HFFc6 (cell line): ENCODE results near the gene DEDD2. TPM values are rescaled to one million over a fixed set of nuclear protein-coding genes. Genes with fewer than 3 reads are reported as not detected.
"Not testable (repeated sequence)": the region's sequence is repeated elsewhere in the genome, so short reads cannot be mapped to it uniquely, and the experiment has no call there.

ENCODE experiments used
- DNase-seq: peaks from one replicate; pipeline ENCODE4 v3.0.0-alpha.2; 2018
- H3K27ac Mint-ChIP-seq: 2 replicates; pipeline ENCODE4 v1.8.0; 2020; ENCODE audit warnings: mild to moderate bottlenecking, mixed read lengths
- H3K27me3 Mint-ChIP-seq: 2 replicates; pipeline ENCODE4 v1.8.0; 2021; ENCODE audit warnings: mild to moderate bottlenecking, moderate library complexity, mixed read lengths; ENCODE audit not compliant: insufficient read depth
- H3K36me3 Mint-ChIP-seq: 2 replicates; pipeline ENCODE4 v1.8.0; 2021; ENCODE audit warnings: low read depth, mixed read lengths
- H3K4me1 Mint-ChIP-seq: 2 replicates; pipeline ENCODE4 v1.8.0; 2020; ENCODE audit warnings: low read depth, mixed read lengths
- H3K4me3 Mint-ChIP-seq: 2 replicates; pipeline ENCODE4 v1.8.0; 2020; ENCODE audit warnings: mild to moderate bottlenecking, moderate library complexity, mixed read lengths
- H3K9me3 Mint-ChIP-seq: 2 replicates; pipeline ENCODE4 v1.8.0; 2020; ENCODE audit warnings: mild to moderate bottlenecking, mixed read lengths
- CTCF ChIP-seq: fragments of 200-600 bp; sonication (generic); IDR thresholded peaks from 2 replicates; pipeline ENCODE4 v1.5.0; 2021; ENCODE audit warnings: antibody characterized with exemption, mild to moderate bottlenecking
- long read RNA-seq: library from polyadenylated mRNA; unstranded; transcript quantifications from one replicate; pipeline ENCODE4 v2.0.0, GENCODE V29; 2019
- total RNA-seq, 6 experiments: library from RNA; stranded (reverse); fragmentation: NEBNext Ultra II Directional; extraction: Animal tissue kit (Norgen Biotek cat#: 25700); gene quantifications; 2 replicates in 1 of 6; 3 replicates in 5 of 6; pipeline ENCODE4 v1.2.3, GENCODE V29; 2021

Gene DEDD2
- total RNA-seq: 10 to 100 TPM; 19.2 to 24.9 (median 20.2) TPM
- long read RNA-seq, transcript DEDD2-203 (4 exons, 1,586 nt): minor isoform, 10 of 41 reads
- long read RNA-seq, transcript DEDD2-205 (5 exons, 1,183 nt): major isoform, 21 of 41 reads
- long read RNA-seq, partial matches to known transcripts: 1 of 41 reads
- long read RNA-seq, other reads (novel, unspliced or antisense): 6 of 41 reads

GRCh38 chr19:42217520-42218437 lies at the start of gene DEDD2:
Gene DEDD2, minus strand, starts transcription at chr19:42217677. Its CDS starts 670 bp downstream, at chr19:42217007.
- H3K4me3 Mint-ChIP-seq: peak within 1 kb of the TSS; percentile 96
- peaks cover 48% of the 10 kb centered on the region for H3K4me1 Mint-ChIP-seq
- TF ChIP-seq CTCF: no peak
- peaks cover 2% of the 10 kb centered on the region; the same call in 1 of the 2 replicates for H3K27me3 Mint-ChIP-seq
- peaks cover 38% of the 10 kb centered on the region for H3K36me3 Mint-ChIP-seq
- H3K9me3 Mint-ChIP-seq: peaks cover 5% of the 10 kb centered on the region; the same call in 1 of the 2 replicates
- peak; percentile 99 for DNase-seq
- peak within 1 kb of the TSS; percentile 100 for H3K27ac Mint-ChIP-seq

GRCh38 chr19:42266928-42267603 lies 49.6 kb upstream of the DEDD2 start:
- H3K36me3 Mint-ChIP-seq, H3K27ac Mint-ChIP-seq: not testable (repeated sequence)

GRCh38 chr19:42266105-42266504 lies 48.6 kb upstream of the DEDD2 start:
- H3K9me3 Mint-ChIP-seq, DNase-seq, H3K36me3 Mint-ChIP-seq, H3K27me3 Mint-ChIP-seq, H3K27ac Mint-ChIP-seq, H3K4me3 Mint-ChIP-seq: not testable (repeated sequence)
- peaks cover 22% of the 10 kb centered on the region for H3K4me1 Mint-ChIP-seq

More at GRCh38 chr19:42266928-42267603, 49.6 kb upstream of the DEDD2 start:
- not testable (repeated sequence) for H3K27me3 Mint-ChIP-seq, H3K9me3 Mint-ChIP-seq, H3K4me3 Mint-ChIP-seq, DNase-seq
- peaks cover 22% of the 10 kb centered on the region for H3K4me1 Mint-ChIP-seq

- H3K4me3 Mint-ChIP-seq: no peak overlapping the region
- H3K27me3 Mint-ChIP-seq: no peaks in the 10 kb centered on the region
- H3K9me3 Mint-ChIP-seq: no peaks in the 10 kb centered on the region
- no peak for DNase-seq
- no peak overlapping the region for H3K27ac Mint-ChIP-seq
- H3K36me3 Mint-ChIP-seq: no peaks in the 10 kb centered on the region
- no peak for TF ChIP-seq CTCF
- peaks cover 7% of the 10 kb centered on the region for H3K4me1 Mint-ChIP-seq
Measured at GRCh38 chr19:42261763-42262162, 44.3 kb upstream of the DEDD2 start.

GRCh38 chr19:42257842-42258241 lies 40.4 kb upstream of the DEDD2 start:
- H3K9me3 Mint-ChIP-seq, H3K4me3 Mint-ChIP-seq, H3K27ac Mint-ChIP-seq: not testable (repeated sequence)

GRCh38 chr19:42255766-42256745 lies 38.6 kb upstream of the DEDD2 start:
- Mint-ChIP-seq H3K4me1 (peaks cover 31% of the 10 kb centered on the region), H3K36me3 (peaks cover 9% of the 10 kb centered on the region), H3K27ac (peak overlapping the region; percentile 93), H3K4me3 (peak overlapping the region; percentile 91), H3K9me3 (no peaks in the 10 kb centered on the region; the same call in 1 of the 2 replicates), H3K27me3 (peaks cover 3% of the 10 kb centered on the region; the same call in 1 of the 2 replicates)
- DNase-seq: no peak
- TF ChIP-seq CTCF: no peak

More at GRCh38 chr19:42257842-42258241, 40.4 kb upstream of the DEDD2 start:
- not testable (repeated sequence) for H3K36me3 Mint-ChIP-seq, DNase-seq, H3K27me3 Mint-ChIP-seq
- H3K4me1 Mint-ChIP-seq: peaks cover 21% of the 10 kb centered on the region
